Measurements from ENCODE around the gene ARRB1. TPM values are rescaled to one million over a fixed set of nuclear protein-coding genes. Genes with fewer than 3 reads are reported as not detected.

Gene ARRB1
- total and polyA plus RNA-seq, 10 of the 15 experiments (the other 5 are each of a cell fraction or from before 2014, with no cell fraction given) = 0.39 to 12.9 (median 1.7) TPM

- H2AFZ ChIP-seq (ENCODE audit: control insufficient read depth, low read depth, low read length) = no peak overlapping the region
- H4K20me1 ChIP-seq (ENCODE audit: control insufficient read depth, insufficient read depth) = peaks cover 3% of the 10 kb centered on the region; the same call in 1 of the 2 replicates
- SMC1A ChIA-PET (ENCODE audit: uncharacterized antibody, unreplicated experiment) = no interaction called here
- no peak overlapping the region for H3K4me2 ChIP-seq (ENCODE audit: control insufficient read depth, insufficient read depth)
- ATAC-seq = no peak
- H3K27ac ChIP-seq (ENCODE audit: control insufficient read depth, insufficient read depth) = no peak overlapping the region
- CTCF ChIA-PET = interaction anchor here (0.8 kb wide), 1 partner anchor 78 kb away, joined by 3 read pairs; no protein-coding TSS in a partner anchor
- no peak for FAIRE-seq
- H3K9ac ChIP-seq (ENCODE audit: control insufficient read depth, insufficient read depth, low read length) = no peak overlapping the region
- H3K79me2 ChIP-seq (ENCODE audit: control insufficient read depth, insufficient read depth, low read length) = no peaks in the 10 kb centered on the region
- no peaks in the 10 kb centered on the region for H3K4me1 ChIP-seq (ENCODE audit: control insufficient read depth, insufficient read depth, low read length)
- no peak for DNase-seq (ENCODE audit: low read depth, low spot score)
- H3K36me3 ChIP-seq (ENCODE audit: control insufficient read depth in 2 of 2, insufficient read depth in 2 of 2, low read length in 1 of 2) = no peaks in the 10 kb centered on the region
- POLR2A ChIA-PET = no interaction called here
- in situ Hi-C loops (cut with MboI) (no loop called here), intact Hi-C loops (cut with micrococcal nuclease; ENCODE audit: unreplicated experiment) (no loop called here)
- H3K9me3 ChIP-seq (replicated peaks; ENCODE audit: control insufficient read depth, insufficient read depth, low read length) = no peaks in the 10 kb centered on the region
- RAD21 ChIA-PET (ENCODE audit: unreplicated experiment) = no interaction called here
- H3K27me3 ChIP-seq (replicated peaks in 1 of 2; ENCODE audit: control insufficient read depth in 2 of 2, insufficient read depth in 2 of 2, low read length in 1 of 2) = no peaks in the 10 kb centered on the region
- no peak overlapping the region for H3K4me3 ChIP-seq
- TF ChIP-seq MEF2A (IDR thresholded peaks at IDR 0.05; ENCODE audit: insufficient read depth, low read depth, low read length) = no peak
- no peak for TF ChIP-seq SIX5 (IDR thresholded peaks at IDR 0.05; ENCODE audit: low read depth, low read length, severe bottlenecking)
- no peak for TF ChIP-seq JUNB (IDR thresholded peaks at IDR 0.05)
- no peak for TF ChIP-seq EGR1 (IDR thresholded peaks at IDR 0.05; ENCODE audit: borderline replicate concordance in 1 of 2, low read depth in 2 of 2, low read length in 2 of 2)
- no peak for TF ChIP-seq CREB1 (IDR thresholded peaks at IDR 0.05; ENCODE audit: low read depth)
- TF ChIP-seq MYB (IDR thresholded peaks at IDR 0.05; ENCODE audit: borderline replicate concordance, low read depth, low read length) = no peak
- no peak for TF ChIP-seq ZNF622 (IDR thresholded peaks at IDR 0.05)
- TF ChIP-seq PML (IDR thresholded peaks at IDR 0.05; ENCODE audit: low read length) = no peak
- TF ChIP-seq GABPA (IDR thresholded peaks at IDR 0.05; ENCODE audit: low read depth) = no peak
- no peak for TF ChIP-seq IKZF1 (conservative IDR thresholded peaks at IDR 0.05)
- WGBS (ENCODE audit: insufficient coverage, insufficient replicate concordance, low lambda C conversion rate, missing lambda C conversion rate) = 23% methylated on average over 4 of the region's 4 CpGs
- BruUV-seq (replicated peaks) = no TSS peak
Measured at GRCh38 chr11:75308986-75309385, 42.5 kb downstream of the ARRB1 start.

GRCh38 chr11:75308116-75308515 is 43.3 kb downstream of the ARRB1 start:
- no TSS peak for BruUV-seq (replicated peaks)
- Histone ChIP-seq H3K79me2 (ENCODE audit: control insufficient read depth, insufficient read depth, low read length) (no peaks in the 10 kb centered on the region), H3K9me3 (replicated peaks; ENCODE audit: control insufficient read depth, insufficient read depth, low read length) (no peaks in the 10 kb centered on the region), H3K36me3 (ENCODE audit: control insufficient read depth in 2 of 2, insufficient read depth in 2 of 2, low read length in 1 of 2) (no peaks in the 10 kb centered on the region), H3K9ac (ENCODE audit: control insufficient read depth, insufficient read depth, low read length) (no peak overlapping the region), H3K27me3 (replicated peaks in 1 of 2; ENCODE audit: control insufficient read depth in 2 of 2, insufficient read depth in 2 of 2, low read length in 1 of 2) (no peaks in the 10 kb centered on the region), H3K4me2 (ENCODE audit: control insufficient read depth, insufficient read depth) (no peak overlapping the region), H3K27ac (ENCODE audit: control insufficient read depth, insufficient read depth) (no peak overlapping the region), H2AFZ (ENCODE audit: control insufficient read depth, low read depth, low read length) (no peak overlapping the region), H3K4me3 (no peak overlapping the region), H4K20me1 (ENCODE audit: control insufficient read depth, insufficient read depth) (peaks cover 3% of the 10 kb centered on the region; the same call in 1 of the 2 replicates), H3K4me1 (ENCODE audit: control insufficient read depth, insufficient read depth, low read length) (no peaks in the 10 kb centered on the region)
- WGBS (ENCODE audit: insufficient coverage, insufficient replicate concordance, low lambda C conversion rate, missing lambda C conversion rate) = 32% methylated on average over 7 of the region's 7 CpGs
- no peak for FAIRE-seq
- ATAC-seq = no peak
- no peak for TF ChIP-seq SREBF1 (IDR thresholded peaks at IDR 0.05; ENCODE audit: low read length)
- TF ChIP-seq ATF3 (IDR thresholded peaks at IDR 0.05; ENCODE audit: borderline replicate concordance, extremely low read depth, low read depth, low read length) = no peak
- ChIA-PET SMC1A (ENCODE audit: uncharacterized antibody, unreplicated experiment) (no interaction called here), CTCF (interaction anchor here (1.1 kb wide), 1 partner anchor 82 kb away, joined by 3 read pairs; no protein-coding TSS in a partner anchor), POLR2A (no interaction called here), RAD21 (ENCODE audit: unreplicated experiment) (no interaction called here)
- intact Hi-C loops (cut with micrococcal nuclease; ENCODE audit: unreplicated experiment) (no loop called here), in situ Hi-C loops (cut with MboI) (no loop called here)
- DNase-seq (ENCODE audit: low read depth, low spot score) = no peak

Measured in GM12878 (cell line).